Right cardiac atrium (tissue), 5 donors: ENCODE measurements around the gene UNC5B. TPM values are rescaled to one million over a fixed set of nuclear protein-coding genes. Genes with fewer than 3 reads are reported as not detected.

ENCODE experiments used
- ATAC-seq, 2 donors: fragments of 200-7000 bp; cut with Tn5 transposase; one replicate each; pipeline versions ENCODE4 v1.8.0 to v1.9.1; 2020; ENCODE audit warnings: moderate library complexity in 2 of 2, mild to moderate bottlenecking in 1 of 2
- DNase-seq, 3 donors: peaks; one replicate each; pipeline ENCODE4 v3.0.0-alpha.2; 2020
- H3K27ac ChIP-seq: one replicate; pipeline ENCODE4 v1.5.1; 2013; ENCODE audit warnings: mild to moderate bottlenecking, low read length, control low read depth, moderate library complexity
- H3K27me3 ChIP-seq: one replicate; pipeline ENCODE4 v1.6.1; 2013; ENCODE audit not compliant: control insufficient read depth, insufficient read depth
- H3K4me1 ChIP-seq: one replicate; pipeline ENCODE4 v1.6.1; 2013; ENCODE audit warnings: low read length; ENCODE audit not compliant: control insufficient read depth, insufficient read depth
- H3K4me3 ChIP-seq: one replicate; pipeline ENCODE4 v1.5.1; 2013; ENCODE audit warnings: low read length, control low read depth
- H3K9me3 ChIP-seq: one replicate; pipeline ENCODE4 v1.6.1; 2013; ENCODE audit warnings: low read length; ENCODE audit not compliant: control insufficient read depth
- WGBS: extraction: QIAGEN DNeasy Blood & Tissue Kit; methylation state at CpG from one replicate; pipeline ENCODE4 v1.1.7; 2013; 5-methylcytosine and 5-hydroxymethylcytosine counted together
- intact Hi-C, 4 donors: fragments of 100-400 bp; cut with DNase I; formaldehyde crosslinking; loops; one replicate each; pipeline versions ENCODE4 v1.11.0 to v1.14.0; 2022 to 2023
- polyA plus RNA-seq: library from polyadenylated mRNA; stranded (reverse); fragments of 200-250 nt; gene quantifications from one replicate; pipeline ENCODE4 v1.2.3, GENCODE V29; 2013
- total RNA-seq, 4 donors: library from RNA; stranded (reverse); fragmentation: NEBNext Ultra II Directional; extraction: Animal tissue kit (Norgen Biotek cat#: 25700); gene quantifications; one replicate each; pipeline ENCODE4 v1.2.1, GENCODE V29; 2021
- donor health status: healthy with polysubstance abuse.
- donor health status: DM: no; HTN: yes; CAD: no.
- donor health status: DM: no; HTN: no; CAD: no.
- donor health status: DM: no; HTN: yes; CAD: no; lungs with severe emphysema.
- donor health status: DM: yes; HTN: yes; CAD: no.

Gene UNC5B
- total and polyA plus RNA-seq, 5 donors = 12.4 to 26.6 (median 22.4) TPM

DNA sequence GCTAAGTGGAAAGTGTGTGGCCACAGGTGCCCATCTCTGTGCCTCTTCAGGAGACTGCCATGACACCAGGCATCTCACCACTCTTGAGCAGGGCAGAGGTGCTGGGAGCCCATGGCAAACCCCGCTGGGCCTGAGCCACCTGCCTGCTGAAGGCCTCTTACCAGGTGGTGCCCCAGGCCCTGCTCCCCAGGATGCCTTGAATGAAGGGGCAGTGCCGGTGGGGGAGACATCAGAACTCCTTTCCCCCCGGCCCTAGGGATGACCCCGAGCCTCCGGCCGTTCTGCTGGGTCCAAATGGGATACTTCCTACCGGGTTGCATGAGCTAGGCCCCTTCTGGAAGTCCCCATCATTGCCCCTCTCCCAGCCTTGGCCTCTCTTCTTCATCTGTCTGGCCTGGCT lies 37.6 kb downstream of the UNC5B start:
- Histone ChIP-seq H3K4me1 (peaks cover 29% of the 10 kb centered on the region), H3K27ac (no peak overlapping the region)

GRCh38 chr10:71250405-71250804 lies 38.0 kb downstream of the UNC5B start:
- Histone ChIP-seq H3K27me3 (no peaks in the 10 kb centered on the region), H3K9me3 (no peaks in the 10 kb centered on the region), H3K4me1 (peaks cover 25% of the 10 kb centered on the region), H3K27ac (no peak overlapping the region), H3K4me3 (no peak overlapping the region)
- 85% methylated on average over 3 of the region's 3 CpGs for WGBS
- DNase-seq (peak in 1 of 3 donors; percentile 1), ATAC-seq (no peak)
- intact Hi-C loops = no loop called here

More for the DNA sequence above, 37.6 kb downstream of the UNC5B start:
- H3K9me3 ChIP-seq = no peaks in the 10 kb centered on the region
- 95% methylated on average over 7 of the region's 7 CpGs for WGBS
- ATAC-seq = no peak
- intact Hi-C loops = no loop called here
- DNase-seq = peak in 2 of 3 donors; percentile 11 to 47
- H3K27me3 ChIP-seq = no peaks in the 10 kb centered on the region
- no peak overlapping the region for H3K4me3 ChIP-seq

DNA sequence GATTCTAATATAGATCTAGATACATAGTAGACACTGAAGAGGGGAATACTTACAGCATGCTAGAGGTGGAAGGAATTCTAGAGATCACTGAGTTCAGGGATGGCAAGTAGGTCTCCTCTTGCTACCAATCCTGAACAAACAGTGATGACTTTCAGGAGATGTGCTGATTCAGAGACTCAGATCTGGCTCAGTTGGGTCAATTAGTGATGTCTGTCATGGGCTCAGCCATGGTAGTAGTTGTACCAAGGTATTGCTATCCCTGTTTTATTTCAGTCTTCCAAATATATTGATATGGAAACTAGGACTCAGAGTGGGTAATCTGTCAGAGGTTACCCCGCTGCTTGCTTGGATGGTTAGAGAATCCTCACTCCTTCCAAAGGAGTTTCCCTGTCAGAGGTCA lies 38.5 kb downstream of the UNC5B start:
- ATAC-seq = no peak
- Histone ChIP-seq H3K27ac (no peak overlapping the region), H3K27me3 (no peaks in the 10 kb centered on the region), H3K4me1 (peaks cover 21% of the 10 kb centered on the region), H3K4me3 (no peak overlapping the region), H3K9me3 (no peaks in the 10 kb centered on the region)
- no peak for DNase-seq
- intact Hi-C loops = no loop called here
- 97% methylated on average over 1 of the region's 1 CpG for WGBS

DNA sequence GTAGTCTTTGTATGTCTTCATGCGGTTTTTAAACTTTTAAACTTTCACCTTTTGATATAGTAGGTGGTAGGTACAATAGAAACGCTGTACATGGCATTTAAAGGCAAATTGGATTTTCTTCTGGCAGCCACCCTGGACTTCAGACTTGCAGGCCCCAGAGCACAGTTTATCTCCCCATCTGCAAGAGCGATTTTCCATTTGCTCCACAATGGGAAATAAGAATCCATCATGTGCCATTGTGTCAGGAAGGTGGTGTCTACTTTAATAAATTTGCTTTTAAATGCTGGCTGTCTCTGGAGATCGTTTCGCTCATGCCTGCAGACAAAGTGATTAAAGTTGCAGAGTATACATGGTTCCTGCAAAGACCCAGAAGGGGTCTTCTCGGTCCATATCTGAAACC lies 38.9 kb downstream of the UNC5B start:
- WGBS = 76% methylated on average over 6 of the region's 6 CpGs
- Histone ChIP-seq H3K27me3 (no peaks in the 10 kb centered on the region), H3K27ac (no peak overlapping the region), H3K4me3 (no peak overlapping the region), H3K4me1 (peaks cover 16% of the 10 kb centered on the region), H3K9me3 (no peaks in the 10 kb centered on the region)
- ATAC-seq (no peak), DNase-seq (no peak)
- intact Hi-C loops = no loop called here

GRCh38 chr10:71252220-71252619 lies 39.9 kb downstream of the UNC5B start:
- H3K4me3 ChIP-seq = no peak overlapping the region
- no peaks in the 10 kb centered on the region for H3K9me3 ChIP-seq
- H3K27me3 ChIP-seq = no peaks in the 10 kb centered on the region
- WGBS = 84% methylated on average over 6 of the region's 6 CpGs
- intact Hi-C loops = no loop called here
- H3K27ac ChIP-seq = no peak overlapping the region
- no peak for ATAC-seq
- H3K4me1 ChIP-seq = peaks cover 15% of the 10 kb centered on the region
- peak; percentile 8 to 21 (median 15) for DNase-seq

- 77% methylated on average over 17 of the region's 17 CpGs for WGBS
- ATAC-seq = no peak
- peak in 2 of 3 donors; percentile 40 to 56 for DNase-seq
- intact Hi-C loops = no loop called here
- H3K4me3 ChIP-seq = no peak overlapping the region
- H3K9me3 ChIP-seq = no peaks in the 10 kb centered on the region
- H3K27me3 ChIP-seq = no peaks in the 10 kb centered on the region
- H3K4me1 ChIP-seq = peaks cover 17% of the 10 kb centered on the region
- H3K27ac ChIP-seq = no peak overlapping the region
Measured at GRCh38 chr10:71253981-71254818, 41.8 kb downstream of the UNC5B start.

DNA sequence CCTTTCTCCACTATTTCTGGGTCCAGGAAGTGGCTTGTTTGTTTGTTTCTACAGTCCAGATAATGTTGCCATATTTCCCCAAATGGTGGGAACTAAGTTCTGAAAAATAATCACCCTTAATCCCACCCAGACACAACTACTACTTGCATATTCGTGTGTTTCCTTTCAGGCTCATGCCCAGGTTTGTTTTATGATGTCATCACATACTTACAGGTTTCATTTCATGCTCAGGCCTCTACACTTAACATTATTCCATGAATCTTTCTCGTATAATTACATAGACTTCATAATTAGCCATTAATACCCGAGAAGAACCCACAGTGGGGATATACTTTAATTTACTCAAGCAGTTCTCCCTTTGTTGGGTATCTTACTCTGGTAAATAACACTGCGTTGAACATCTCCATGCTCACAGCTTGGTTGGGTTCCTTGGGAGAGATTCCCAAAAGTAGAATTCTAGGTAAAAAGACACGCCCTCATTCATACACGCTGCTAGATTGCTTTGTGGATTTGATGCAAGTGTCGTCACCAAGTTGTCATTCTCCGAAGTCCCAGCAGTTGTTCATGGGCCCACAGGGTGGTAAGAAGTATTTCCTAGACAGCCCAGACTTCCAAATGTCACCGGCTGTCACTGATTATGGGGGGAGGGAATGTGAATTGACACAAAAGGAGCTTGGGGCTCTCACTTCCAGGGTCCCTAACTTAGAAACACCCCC lies 42.6 kb downstream of the UNC5B start:
- Histone ChIP-seq H3K4me1 (peaks cover 24% of the 10 kb centered on the region), H3K27ac (no peak overlapping the region), H3K4me3 (no peak overlapping the region), H3K27me3 (no peaks in the 10 kb centered on the region), H3K9me3 (no peaks in the 10 kb centered on the region)
- ATAC-seq (no peak), DNase-seq (no peak)
- 71% methylated on average over 9 of the region's 9 CpGs for WGBS
- intact Hi-C loops = no loop called here

GRCh38 chr10:71255550-71255807 lies 43.1 kb downstream of the UNC5B start:
- Histone ChIP-seq H3K27me3 (no peaks in the 10 kb centered on the region), H3K4me3 (no peak overlapping the region), H3K27ac (no peak overlapping the region), H3K4me1 (peaks cover 28% of the 10 kb centered on the region), H3K9me3 (no peaks in the 10 kb centered on the region)
- DNase-seq (no peak), ATAC-seq (no peak)
- WGBS = 49% methylated on average over 4 of the region's 4 CpGs
- intact Hi-C loops = no loop called here

DNA sequence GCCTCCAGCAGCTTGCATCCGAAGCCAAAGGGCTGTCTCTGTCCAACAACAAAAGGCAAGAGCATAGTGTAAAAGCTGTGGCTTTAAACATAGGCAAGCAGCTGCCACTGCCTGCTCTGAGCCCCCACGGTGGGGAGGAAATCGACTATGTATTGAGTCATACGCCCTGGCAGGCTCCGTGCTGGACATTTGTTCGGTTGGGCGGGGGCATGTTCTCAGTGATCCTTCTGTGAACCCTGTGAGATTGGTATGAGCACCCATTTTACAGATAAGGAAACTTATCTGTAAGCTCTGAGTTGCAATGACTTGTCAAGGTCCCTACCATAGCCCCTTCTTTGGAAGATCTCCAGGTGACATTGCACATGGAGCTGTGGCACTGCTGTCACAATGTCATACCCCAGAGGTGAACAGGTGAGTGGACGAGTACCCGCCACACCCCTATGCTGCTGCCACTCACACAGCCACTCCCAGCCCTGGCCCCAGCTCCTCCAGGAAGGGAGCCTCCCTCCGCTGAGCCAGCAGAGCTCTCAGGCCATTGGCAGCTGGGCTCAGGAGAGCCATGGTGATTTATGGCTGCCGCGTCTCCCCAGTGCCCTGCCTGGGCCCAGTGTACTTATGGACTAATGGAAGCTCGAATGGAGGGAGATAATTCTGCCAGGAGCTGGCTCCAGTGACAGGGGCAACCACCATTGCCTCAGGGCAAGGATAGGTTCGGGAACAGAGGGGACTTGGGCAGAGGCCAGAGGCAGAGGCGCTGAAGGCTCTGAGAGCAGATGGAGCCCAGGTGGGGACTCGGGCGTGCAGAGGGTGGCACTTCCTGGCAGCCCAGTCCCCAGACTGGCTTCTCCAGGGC lies 43.7 kb downstream of the UNC5B start:
- no peak overlapping the region for H3K4me3 ChIP-seq
- intact Hi-C loops = no loop called here
- 46% methylated on average over 17 of the region's 17 CpGs for WGBS
- H3K4me1 ChIP-seq = peaks cover 31% of the 10 kb centered on the region
- ATAC-seq (peak; percentile 71 to 74), DNase-seq (peak; percentile 79 to 90 (median 89))
- H3K27ac ChIP-seq = no peak overlapping the region
- no peaks in the 10 kb centered on the region for H3K27me3 ChIP-seq
- no peaks in the 10 kb centered on the region for H3K9me3 ChIP-seq

GRCh38 chr10:71256661-71257318 lies 44.4 kb downstream of the UNC5B start:
- intact Hi-C loops = no loop called here
- Histone ChIP-seq H3K9me3 (no peaks in the 10 kb centered on the region), H3K4me3 (no peak overlapping the region), H3K27me3 (no peaks in the 10 kb centered on the region), H3K4me1 (peaks cover 31% of the 10 kb centered on the region), H3K27ac (no peak overlapping the region)
- DNase-seq (peak in 2 of 3 donors; percentile 27 to 37), ATAC-seq (no peak)
- 79% methylated on average over 8 of the region's 8 CpGs for WGBS
